Activated T-cell treated with anti-CD3 and anti-CD28 coated beads for 1 hour (primary cell): Measurements from ENCODE around the gene SHTN1.

Source experiments
- DNase-seq: peaks from one replicate; pipeline ENCODE4 v3.0.0-alpha.2; 2020; ENCODE audit warnings: low read depth

SHTN1 gene

DNA sequence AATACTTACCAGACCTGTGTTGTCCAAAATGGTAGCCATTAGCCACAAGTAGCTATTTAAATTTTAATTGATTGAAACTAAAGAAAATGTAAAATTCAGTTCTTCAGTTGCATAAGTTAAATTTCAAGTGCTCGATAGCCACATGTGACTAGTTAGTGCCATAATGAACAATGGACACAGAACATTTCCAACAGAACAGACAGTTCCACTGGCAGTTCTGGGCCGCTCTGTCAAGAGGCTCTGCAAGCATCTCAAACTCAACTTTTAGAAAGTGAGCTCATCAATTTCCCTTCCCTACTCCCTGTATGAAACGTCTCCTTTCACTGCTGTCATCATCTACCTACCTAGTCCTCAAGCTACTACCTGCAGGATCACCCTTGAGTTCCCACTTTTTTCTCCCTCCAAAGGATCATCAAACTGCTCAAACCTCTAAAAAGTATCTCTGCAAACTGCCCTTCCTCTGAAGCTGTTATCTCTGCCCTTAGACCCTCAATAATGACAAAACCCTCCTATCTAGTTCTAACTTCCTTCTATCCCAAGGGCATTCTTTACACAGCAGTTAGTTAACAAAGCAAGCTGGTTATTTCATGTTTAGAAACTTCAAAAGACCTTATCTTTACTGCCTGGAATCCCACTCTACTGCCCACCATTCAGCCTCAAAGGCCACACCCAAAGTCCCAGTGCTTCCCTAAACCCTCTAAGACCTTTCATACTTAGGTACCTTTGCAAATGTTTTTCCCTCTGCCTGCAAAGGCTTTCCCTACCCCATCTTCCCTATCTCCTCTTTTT, 20.6 kb downstream of the SHTN1 start:
- no peak for DNase-seq

DNA sequence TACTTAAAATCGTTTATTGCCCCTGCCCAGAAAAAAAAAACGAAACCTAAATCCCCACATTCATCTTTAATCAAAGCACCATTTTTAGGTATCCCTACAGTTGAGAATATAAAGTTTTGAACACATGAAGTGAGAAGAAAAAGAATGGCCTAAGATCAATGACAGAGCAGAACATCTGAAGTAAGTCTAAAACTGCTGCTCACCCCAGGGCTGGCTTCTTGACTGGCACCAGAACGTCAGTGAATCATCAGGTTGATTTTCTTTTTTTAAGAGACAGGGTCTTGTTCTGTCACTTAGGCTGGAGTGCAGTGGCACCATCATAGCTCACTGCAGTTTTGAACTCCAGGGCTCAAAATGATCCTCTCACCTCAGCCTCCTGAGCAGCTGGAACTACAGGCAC, 24.9 kb downstream of the SHTN1 start:
- DNase-seq: no peak

DNA sequence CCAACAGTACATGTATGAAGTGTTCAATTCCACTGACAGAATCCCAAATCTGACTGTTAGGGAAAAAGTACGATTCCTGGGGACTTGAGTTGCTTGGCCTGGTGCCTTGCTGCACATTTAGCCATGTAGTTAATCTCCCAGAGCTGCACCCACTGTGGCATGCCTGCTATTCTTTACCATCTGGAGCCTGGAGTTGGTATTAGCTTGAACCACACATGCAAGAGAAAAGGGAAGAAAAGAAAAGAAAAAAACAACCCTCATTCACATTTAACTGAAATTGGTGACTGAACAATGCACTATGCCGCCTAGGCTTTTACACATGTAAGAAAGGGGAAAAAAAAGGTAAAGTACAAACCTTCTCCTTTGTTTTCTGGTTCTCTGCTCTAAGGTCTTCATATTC, 26.1 kb downstream of the SHTN1 start:
- no peak for DNase-seq

DNA sequence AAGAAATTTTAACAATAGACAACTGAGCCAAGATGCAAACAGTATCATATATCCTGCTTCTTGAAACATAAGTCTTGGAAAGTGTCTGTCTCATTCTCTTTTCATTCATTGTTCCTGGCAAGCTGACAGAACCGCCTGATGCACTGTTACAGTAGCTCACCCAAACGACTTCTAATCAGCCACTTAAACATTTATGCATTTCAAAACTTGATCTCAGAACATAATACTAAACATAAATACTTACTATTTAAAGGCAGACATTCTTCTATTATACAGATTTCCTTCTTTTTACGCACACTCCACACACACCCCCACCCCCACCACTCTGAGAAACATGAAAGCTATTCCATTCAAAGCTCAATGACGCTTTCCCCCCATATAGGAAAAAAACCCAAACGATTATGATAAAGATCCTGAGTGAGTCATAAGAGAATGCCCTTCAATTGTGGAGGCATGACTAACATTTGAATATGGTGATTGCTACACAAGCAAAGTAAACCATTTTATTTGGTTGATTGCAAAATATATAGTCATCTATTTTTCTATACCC, 30.5 kb downstream of the SHTN1 start:
- DNase-seq: no peak

DNA sequence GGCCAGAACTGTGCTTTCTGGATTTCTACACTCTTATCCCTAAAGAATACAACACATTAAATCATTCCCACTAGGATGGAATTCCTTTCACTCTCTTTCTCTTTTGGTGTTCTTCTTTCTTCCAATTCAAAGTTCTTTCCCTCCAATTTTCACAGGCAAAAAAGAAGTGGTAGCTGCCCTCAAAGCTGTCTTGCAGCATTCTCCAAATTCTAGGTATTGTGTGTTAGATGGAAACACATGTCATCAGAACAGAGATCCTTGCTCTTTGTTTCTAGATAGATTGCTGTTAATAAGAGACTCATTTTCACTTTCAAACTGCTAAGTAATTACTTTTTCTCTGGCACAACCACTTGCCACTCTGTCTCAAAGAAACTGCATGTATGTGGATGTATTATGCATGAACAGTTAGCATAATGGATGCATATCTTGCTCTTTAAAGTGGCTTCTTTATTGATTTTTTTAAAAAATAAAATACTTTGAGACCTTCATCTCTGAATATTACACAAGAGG, 31.0 kb downstream of the SHTN1 start:
- DNase-seq: no peak

DNA sequence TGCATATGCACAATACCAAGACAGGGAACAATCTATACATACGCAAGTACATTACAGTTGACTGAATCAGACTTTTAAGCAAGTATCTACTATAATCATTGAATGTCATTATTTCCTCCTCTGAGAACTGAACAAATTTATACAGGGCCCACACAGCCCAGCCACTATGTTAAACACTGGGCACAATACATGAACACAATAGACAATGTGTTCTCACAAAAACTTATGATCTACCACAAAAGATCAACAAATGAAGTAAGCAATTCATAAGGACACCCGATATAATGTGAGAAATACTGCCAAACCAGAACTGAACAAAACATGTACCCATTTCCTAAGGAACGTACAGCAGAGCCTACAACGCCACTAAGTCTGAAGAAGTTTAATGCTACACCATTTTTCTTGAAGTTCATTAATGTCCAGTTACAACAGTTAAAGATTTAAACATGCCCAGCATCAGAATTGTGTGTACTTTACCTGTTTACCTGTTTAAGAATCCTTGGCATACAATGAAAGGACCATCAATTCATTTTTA, 31.5 kb downstream of the SHTN1 start:
- no peak for DNase-seq

DNA sequence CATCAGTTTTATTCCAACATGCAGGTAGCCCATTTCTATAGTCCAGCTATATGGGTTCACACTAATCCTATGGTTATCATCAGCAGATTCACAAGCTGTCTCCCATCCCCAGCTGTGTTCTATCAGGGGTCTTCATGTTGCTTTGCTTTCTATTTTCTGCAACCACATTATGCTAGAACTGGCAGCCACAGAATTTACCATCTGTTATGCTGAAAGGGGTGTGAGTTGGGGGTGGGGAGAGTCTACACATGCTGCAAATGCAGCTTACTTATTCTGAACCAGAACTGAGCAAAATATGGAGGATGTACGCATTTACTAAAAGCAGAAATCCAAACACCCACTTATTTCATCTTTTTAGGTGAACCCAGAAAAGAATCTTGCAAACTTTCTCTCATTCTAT, 32.9 kb downstream of the SHTN1 start:
- DNase-seq: no peak

DNA sequence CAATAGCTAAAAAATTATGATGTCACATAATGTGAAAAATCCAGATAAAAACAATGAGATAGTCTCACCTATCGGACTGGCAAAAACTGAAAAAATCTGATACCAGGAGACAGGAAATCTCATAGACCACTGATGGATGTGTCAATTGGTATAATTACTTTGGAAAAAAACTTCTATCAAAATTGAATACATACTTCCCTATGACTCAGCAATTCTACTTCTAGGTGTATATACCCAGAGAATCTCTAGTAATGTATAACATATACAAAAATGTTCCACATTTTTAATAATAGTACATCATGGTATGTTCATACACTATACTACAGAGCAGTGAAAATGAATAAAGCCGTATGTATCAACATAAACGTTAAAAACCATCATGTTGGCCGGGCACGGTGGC, 34.9 kb downstream of the SHTN1 start:
- no peak for DNase-seq

DNA sequence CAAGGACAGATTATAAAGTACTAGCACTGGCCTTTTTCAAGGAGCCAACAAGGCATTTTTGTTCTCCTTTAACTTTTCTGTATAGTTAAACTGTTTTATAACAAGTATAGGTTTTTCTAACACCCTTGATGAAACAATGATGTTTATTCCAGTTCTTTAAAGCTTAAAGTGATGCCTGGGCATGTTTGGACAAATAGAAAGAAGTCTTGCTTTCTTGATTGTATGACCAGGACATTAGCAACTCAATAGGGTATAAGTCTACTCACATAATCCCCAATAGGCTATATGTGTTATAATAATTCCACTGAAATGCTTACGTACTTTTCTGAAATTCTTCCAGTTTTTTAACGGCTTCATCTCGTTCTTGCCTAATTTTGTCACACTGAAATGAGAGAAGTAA, 36.7 kb downstream of the SHTN1 start:
- DNase-seq: no peak

DNA sequence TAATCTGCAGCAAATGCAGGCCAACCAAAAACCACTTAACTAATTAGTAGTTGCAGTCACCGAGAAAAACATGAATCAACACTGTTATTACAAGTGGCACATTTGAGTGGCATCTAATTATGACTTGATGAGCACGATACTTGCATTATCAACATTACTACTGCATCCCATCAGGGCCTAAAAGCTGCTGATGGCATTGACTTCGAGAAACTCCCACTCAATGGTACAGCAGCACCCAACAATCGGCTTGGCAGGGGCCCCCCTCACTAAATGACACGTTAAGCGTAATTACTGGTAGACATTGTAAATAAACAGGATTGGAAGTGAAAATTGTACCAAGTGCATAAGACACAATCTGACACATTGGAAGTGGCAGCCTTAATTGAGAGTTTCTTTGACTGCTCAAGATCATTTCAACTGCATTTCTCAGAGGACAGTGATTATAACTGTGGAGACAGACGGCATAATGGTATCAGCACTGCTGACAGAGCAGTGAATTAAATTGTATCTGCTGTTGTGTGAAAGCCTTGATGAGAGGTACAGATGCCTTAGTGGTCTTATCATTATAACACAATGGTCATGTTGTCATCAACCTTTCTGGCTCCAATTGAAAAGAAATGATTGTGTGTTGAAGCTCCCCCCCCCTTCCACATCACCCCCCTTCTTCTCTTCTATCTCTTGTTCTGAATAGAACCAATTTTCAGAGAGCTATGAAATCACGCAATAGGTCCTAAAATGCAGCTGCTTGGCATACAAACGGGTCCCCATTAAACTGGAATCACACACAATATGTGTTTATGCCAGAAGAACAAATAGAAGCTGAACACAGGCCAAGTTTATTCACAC, 43.4 kb downstream of the SHTN1 start:
- DNase-seq: no peak

DNA sequence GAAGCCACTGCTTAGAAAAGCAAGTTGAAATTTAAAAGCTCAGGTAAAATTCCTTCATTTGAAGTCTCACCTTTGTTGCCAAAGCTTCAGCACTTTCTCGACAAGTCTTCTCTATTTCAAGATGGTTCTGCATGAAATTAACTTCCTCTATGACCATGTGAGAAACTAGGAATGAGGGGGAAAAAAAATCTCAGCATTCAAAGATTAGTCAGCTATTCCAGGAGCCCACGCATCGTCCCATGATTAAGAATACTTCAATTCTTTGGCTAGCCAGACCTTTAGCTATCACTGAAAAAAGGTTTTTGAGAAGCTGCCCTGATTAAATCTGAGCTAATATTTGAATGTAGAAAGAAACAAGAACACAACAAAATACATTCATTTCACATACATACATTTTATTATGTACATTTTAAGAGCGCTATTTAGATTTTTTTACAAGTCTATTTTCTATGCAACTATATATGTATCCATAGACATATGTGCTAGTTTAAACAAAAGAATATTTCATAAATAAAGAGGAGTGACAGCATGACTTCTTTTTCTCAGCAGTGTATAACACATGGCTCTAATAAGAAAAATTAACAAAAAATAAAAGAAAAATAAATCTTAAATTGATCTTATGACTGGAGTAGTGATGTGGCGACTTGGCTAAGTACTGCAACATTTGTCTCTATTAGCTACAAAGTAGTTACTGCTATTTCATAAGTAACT, 44.8 kb downstream of the SHTN1 start:
- no peak for DNase-seq

DNA sequence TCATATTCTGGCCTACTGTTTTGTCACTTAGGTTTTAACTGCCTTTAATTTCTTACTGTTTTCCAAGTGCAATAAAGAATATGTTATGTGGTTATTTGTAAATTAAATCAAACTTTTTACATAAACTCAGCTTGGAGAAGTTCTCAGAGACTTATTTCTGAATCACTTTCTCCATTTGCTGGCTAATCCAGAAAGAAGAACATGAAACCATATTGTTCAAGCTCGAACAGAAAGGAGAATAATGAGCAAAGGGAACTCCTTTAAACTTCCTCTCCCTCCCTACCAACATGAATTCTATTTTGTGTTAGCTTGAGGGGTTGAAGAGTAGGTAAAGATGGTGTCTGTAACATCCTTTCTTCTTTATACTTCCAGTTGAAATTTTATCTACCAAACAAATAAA, 52.3 kb downstream of the SHTN1 start:
- DNase-seq: no peak

DNA sequence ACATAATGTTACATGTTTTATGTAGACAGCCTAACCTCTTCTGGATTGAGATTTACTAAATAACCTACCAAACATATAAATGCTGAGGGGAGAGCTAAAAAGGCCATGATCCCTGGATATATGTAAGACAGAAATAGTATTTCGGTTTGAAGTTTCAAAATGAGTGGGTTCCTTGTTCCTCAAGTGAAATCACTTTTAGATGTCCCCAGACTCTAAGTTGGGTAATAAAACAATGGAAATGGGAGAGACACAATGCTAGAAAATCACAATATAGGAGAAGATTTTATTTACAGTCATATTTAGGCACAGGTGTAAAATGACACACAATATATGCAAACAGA, 56.5 kb downstream of the SHTN1 start:
- no peak for DNase-seq

DNA sequence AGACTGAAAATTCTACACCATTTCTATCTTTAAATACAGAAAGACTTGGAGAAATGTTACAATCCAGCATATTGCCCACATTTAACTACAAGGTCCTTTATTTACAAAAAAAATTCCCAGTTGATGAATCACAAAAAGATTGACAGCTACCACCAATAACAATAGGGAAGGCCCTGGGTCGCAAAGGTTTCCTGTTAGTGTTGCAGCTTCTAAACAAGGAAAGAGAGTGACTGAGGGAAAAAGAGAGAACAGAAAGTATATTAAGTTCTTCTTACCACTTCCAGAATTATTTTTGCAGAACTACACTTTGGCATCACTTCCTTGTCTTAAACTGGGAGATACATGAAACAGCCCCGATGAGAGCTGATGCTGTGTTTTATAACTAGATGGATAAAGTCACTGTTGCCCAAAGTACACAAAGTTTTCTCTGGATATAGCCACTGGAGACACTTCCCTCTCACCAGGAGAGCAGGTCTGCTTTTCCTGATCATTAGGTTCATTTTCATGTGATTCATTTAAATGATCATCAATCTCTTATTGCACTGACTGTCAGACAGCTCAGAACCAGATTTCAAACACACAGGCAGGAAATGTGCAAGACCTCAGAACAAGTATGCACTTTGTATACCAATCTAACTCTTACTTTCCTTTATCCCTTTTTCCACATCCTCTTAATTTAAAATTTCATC, 57.0 kb downstream of the SHTN1 start:
- DNase-seq: no peak

DNA sequence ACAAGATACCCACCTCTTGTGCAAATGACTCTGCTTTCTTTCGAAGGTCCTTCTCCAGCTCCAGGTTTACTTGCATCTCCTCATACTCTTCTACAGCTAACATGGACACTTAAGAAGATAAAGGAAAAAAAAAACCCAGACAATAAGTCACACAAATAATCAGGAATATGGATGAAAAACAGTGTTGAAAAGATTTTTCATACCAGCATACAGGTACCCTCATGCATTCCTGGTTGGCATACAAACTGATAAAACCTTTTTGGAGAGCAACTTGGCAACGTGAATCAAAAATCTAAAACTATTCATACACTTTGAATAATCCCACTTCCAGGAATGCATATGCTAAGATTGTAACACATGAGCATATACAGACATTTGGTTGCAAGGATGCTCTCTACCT, 60.1 kb downstream of the SHTN1 start:
- DNase-seq: no peak

DNA sequence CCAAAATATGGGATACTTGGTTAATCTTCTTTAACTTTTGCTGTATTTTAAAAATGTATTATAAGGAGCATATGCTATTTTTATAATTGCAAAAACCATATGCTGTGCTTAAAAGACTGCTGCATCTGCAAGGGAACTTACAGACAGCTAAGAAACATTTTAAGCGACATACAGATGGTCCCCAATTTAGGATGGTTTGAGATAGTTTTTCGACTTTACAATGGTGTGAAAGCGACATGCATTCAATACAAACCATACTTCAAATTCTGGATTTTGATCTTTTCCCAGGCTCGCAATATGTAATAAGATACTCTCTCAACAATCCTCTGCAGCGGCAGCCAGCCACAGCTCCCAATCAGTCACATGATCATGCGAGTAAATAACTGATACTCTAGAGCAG, 73.2 kb downstream of the SHTN1 start:
- no peak for DNase-seq

DNA sequence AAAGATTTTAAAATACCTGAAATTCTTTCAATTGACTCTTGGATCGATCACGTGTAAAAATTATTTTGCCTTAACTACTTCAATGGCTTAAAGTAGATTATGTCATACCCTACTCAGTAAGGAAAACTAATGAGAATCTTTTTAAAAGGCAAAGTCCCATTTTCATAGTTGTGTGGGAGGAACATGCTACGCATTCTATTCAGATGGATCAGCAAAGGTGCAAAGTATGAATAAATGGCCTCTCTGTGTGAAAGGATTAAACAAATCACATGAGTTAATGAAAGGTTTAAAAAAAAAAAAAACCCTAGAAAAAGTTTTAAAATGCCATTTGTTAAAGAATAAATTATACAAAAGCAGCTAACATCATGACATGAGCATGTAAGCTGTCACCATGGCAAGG, 78.6 kb downstream of the SHTN1 start:
- no peak for DNase-seq

DNA sequence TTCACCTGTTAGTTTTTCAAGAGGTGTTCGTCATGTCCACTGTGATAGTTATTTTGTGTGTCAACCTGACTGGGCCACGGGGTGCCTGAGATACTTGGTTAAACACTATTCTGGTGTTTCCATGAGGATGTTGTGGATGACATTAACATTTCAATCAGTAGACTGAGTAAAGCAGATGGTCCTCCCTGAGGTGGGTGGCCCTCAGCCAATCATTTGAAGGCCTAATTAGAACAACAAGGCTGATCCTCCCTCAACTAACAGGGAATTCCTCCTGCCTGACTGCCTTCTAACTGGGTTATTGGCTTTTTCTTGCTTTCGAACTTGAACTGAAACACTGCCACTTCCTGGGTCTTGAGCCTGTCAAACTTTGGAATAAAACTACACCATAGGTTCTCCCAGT, 79.9 kb downstream of the SHTN1 start:
- DNase-seq: no peak

DNA sequence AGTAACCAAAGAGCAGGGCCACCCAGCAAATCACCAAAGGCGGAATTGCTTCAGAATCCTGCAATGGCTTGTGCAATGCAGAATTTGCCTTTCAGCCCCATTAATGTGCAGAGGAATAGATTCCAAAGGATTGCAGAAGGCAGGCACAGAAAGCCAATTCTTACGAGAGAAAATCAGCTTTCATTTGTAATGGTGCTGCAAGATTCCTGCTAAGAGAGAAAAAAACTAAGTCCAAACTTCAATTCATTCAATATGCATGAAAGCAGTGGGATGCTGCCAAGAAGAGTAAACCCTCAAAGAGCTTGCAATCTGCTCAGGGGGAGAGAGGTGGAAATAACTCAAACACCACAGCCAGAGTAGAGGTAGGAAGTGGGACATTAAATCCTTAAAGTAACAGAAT, 85.3 kb downstream of the SHTN1 start:
- no peak for DNase-seq

DNA sequence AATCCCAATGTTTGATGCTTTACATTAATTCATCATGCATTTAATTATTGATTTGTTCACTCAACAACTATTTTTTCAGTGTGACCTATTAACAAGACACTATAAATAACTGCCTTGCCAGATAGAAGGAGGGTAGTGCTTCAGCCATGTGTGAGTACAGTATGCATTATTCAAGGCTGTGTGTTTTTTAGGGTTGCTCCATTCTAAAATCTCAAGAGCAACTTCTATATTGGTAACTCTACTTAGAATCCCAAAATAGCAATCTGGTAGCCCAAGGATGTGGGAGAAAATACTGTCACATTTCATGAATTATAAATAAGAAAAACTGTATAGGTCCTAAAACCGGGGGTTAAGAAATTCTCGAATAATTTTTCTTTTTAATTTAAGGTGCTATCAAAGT, 85.8 kb downstream of the SHTN1 start:
- no peak for DNase-seq

DNA sequence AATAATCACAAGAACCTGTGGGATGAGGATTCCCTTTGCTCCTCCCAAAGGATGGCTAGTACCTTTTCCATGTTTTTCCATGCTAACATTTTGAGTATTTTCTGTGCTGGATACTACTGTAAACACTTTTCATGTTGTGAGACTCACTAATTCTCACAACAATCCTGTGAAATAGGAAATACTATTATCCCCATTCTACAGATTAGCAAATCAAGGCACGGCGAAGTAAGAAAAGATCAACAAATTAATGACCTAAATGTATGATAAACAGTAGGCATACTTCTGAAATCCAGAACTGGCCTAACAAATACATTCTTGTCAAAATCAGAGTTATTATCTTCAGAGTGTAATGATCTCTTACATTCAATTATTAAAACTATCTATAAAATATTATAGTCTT, 86.4 kb downstream of the SHTN1 start:
- no peak for DNase-seq

DNA sequence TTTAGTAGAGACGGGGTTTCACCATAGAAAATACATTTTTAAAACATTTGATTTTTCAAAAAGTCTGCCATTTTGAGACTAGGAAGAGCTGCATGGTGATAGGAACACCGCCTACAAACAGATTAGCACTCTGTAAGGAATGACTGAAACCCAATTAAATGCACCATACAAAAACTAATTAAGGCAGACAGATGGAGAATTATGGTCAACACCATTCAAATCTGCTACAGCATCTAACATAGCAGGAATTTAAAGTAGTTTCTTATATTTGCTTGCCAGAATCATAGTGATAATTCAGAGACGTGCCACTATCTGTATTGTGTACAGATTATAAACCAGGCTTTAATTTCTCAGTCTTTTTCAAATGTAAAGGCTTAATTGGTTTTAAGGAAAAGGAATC, 87.5 kb downstream of the SHTN1 start:
- no peak for DNase-seq
